Esophagus squamous epithelium (tissue), 5 donors: ENCODE measurements around the gene RBM6. TPM values are rescaled to one million over a fixed set of nuclear protein-coding genes. Genes with fewer than 3 reads are reported as not detected.

Source experiments
- DNase-seq: peaks from one replicate; lab custom pipeline; 2025; lab: John Stamatoyannopoulos, UW
- H3K27ac ChIP-seq, 4 donors: fragments of 200-600 bp; sonication (generic); one replicate each; pipeline ENCODE4 v1.5.1; 2016 to 2019; ENCODE audit warnings: mild to moderate bottlenecking in 1 of 4
- H3K27me3 ChIP-seq, 4 donors: fragments of 200-600 bp; sonication (generic); 1 replicate in 3 of 4; 2 replicates in 1 of 4; pipeline versions ENCODE4 v1.5.1 to v1.6.0; 2017 to 2021; ENCODE audit warnings: antibody characterized with exemption in 1 of 4
- H3K36me3 ChIP-seq, 3 donors: fragments of 200-600 bp; sonication (generic); one replicate each; pipeline ENCODE4 v1.5.1; 2016 to 2019
- H3K4me1 ChIP-seq, 3 donors: fragments of 200-600 bp; sonication (generic); one replicate each; pipeline ENCODE4 v1.5.1; 2017 to 2019
- H3K4me3 ChIP-seq, 4 donors: fragments of 200-600 bp; sonication (generic); 1 replicate in 3 of 4; 2 replicates in 1 of 4; pipeline ENCODE4 v1.5.1; 2016 to 2019; ENCODE audit warnings: mild to moderate bottlenecking in 2 of 4, moderate library complexity in 1 of 4
- H3K9me3 ChIP-seq, 3 donors: fragments of 200-600 bp; sonication (generic); one replicate each; pipeline ENCODE4 v1.5.1; 2016 to 2019
- CTCF ChIP-seq, 6 experiments: fragments of 450-650 bp in 4 of 6; fragments of 200-600 bp in 2 of 6; sonication (generic) in 2 of 6; IDR thresholded peaks; one replicate each; pipeline ENCODE4 v1.5.1; 2016 to 2019; ENCODE audit warnings: antibody characterized with exemption in 6 of 6, mild to moderate bottlenecking in 4 of 6, moderate library complexity in 4 of 6
- POLR2A ChIP-seq, 4 donors: fragments of 450-650 bp; IDR thresholded peaks; one replicate each; pipeline ENCODE4 v1.6.1; 2017; ENCODE audit warnings: antibody characterized with exemption in 4 of 4, mild to moderate bottlenecking in 4 of 4, moderate library complexity in 3 of 4
- WGBS, 2 donors: methylation state at CpG; one replicate each; pipeline ENCODE4 v1.1.5; 2018; 5-methylcytosine and 5-hydroxymethylcytosine counted together
- intact Hi-C: fragments of 100-400 bp; cut with DNase I; formaldehyde crosslinking; loops from one replicate; pipeline ENCODE4 v1.15.0; 2022
- total RNA-seq, 4 donors: library from RNA; depleted of rRNA; stranded (reverse); fragments of >200 nt; gene quantifications; one replicate each; pipeline ENCODE4 v1.1.0, GENCODE V29; 2016
- donor health status: DM: yes; HTN: yes; CAD: no.

Gene RBM6
- total RNA-seq, 4 donors from 2014 or later = 32.2 to 85.1 (median 42.7) TPM

DNA sequence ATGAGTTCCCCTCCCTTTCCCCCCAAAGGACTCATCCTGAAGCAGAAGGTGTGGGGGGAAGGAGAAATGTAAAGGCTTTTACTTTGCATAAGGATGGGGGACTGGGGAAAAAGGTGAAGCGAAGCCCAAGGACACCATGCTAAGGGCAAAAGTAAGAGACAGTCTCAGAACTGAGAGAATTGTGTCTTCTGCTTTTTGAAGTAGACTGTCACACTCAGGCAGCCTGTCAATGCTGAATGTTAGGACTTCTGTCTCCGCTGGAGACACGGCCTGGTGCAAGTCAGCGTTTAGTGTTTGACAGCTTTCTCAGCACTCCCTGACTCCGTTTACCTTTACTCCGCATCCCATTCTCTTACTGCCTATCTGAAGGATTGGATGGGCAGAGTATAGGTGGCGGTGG, 162.6 kb downstream of the RBM6 start:
- 92 to 95% methylated on average over 7 of the region's 7 CpGs for WGBS, 2 donors
- Histone ChIP-seq H3K4me3 (no peak overlapping the region), H3K36me3 (peaks cover 64 to 100% (median 91%) of the 10 kb centered on the region in 3 donors), H3K27ac (no peak overlapping the region), H3K4me1 (peaks cover 0 to 19% (median 0%) of the 10 kb centered on the region in 3 donors), H3K9me3 (no peaks in the 10 kb centered on the region), H3K27me3 (no peaks in the 10 kb centered on the region)
- TF ChIP-seq POLR2A (IDR thresholded peaks at IDR 0.05) = no peak
- TF ChIP-seq CTCF (IDR thresholded peaks at IDR 0.05) = no peak
- intact Hi-C loops = no loop called here
- no peak for DNase-seq

- Histone ChIP-seq H3K27me3 (no peaks in the 10 kb centered on the region), H3K9me3 (no peaks in the 10 kb centered on the region), H3K27ac (no peak overlapping the region), H3K4me3 (no peak overlapping the region), H3K36me3 (peaks cover 71 to 100% (median 95%) of the 10 kb centered on the region in 3 donors), H3K4me1 (no peaks in the 10 kb centered on the region)
- no peak for DNase-seq
- WGBS, 2 donors = 45 to 58% methylated on average over 3 of the region's 5 CpGs
- intact Hi-C loops = no loop called here
- TF ChIP-seq POLR2A (IDR thresholded peaks at IDR 0.05) (no peak), CTCF (IDR thresholded peaks at IDR 0.05) (no peak)
These were observed 171.8 kb downstream of the RBM6 start for GRCh38 chr3:50111757-50112156.

DNA sequence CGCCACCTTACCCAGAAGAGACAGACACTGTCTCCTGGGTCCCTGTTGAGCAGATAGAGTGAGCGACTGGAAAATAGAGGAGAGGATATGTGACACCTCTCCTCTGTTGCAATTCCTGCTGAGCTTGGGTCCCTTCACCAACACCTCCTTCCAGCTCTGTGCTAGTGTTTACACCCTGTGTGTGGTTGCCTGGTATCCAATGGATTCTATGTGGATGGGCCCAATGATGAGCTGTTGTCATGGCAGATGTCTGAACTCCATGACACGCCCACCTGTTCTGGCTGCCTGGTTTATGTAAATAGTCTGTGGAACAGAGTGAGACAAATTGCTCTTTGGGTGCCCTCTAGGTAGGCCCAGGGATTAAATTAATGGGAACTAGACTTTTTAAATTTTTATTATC, 172.5 kb downstream of the RBM6 start:
- no peaks in the 10 kb centered on the region for H3K9me3 ChIP-seq
- DNase-seq = no peak
- intact Hi-C loops = no loop called here
- H3K27me3 ChIP-seq = no peaks in the 10 kb centered on the region
- no peak for TF ChIP-seq CTCF (IDR thresholded peaks at IDR 0.05)
- no peak for TF ChIP-seq POLR2A (IDR thresholded peaks at IDR 0.05)
- H3K4me1 ChIP-seq = no peaks in the 10 kb centered on the region
- H3K4me3 ChIP-seq = no peak overlapping the region
- WGBS, 2 donors = 78 to 95% methylated on average over 3 of the region's 3 CpGs
- no peak overlapping the region for H3K27ac ChIP-seq
- H3K36me3 ChIP-seq = peaks cover 71 to 100% (median 94%) of the 10 kb centered on the region in 3 donors

DNA sequence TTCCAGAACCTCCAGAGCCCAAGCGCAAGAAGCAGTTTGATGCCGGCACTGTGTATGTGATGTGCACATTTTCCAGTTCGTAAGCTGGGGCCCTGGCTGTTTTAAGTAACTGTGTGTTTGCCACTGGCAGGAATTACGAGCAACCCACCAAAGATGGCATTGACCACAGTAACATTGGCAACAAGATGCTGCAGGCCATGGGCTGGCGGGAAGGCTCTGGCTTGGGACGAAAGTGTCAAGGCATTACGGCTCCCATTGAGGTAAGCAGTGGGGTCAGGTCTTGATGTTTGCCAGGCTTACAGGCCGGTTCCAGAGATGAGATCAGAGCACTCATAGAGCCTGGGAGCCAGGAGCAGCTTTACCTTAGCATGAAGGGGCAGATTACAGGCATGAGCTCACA, 177.2 kb downstream of the RBM6 start:
- no peaks in the 10 kb centered on the region for H3K27me3 ChIP-seq
- H3K4me1 ChIP-seq = peaks cover 4 to 9% (median 5%) of the 10 kb centered on the region in 3 donors
- intact Hi-C loops = no loop called here
- TF ChIP-seq CTCF (IDR thresholded peaks at IDR 0.05) = no peak
- TF ChIP-seq POLR2A (IDR thresholded peaks at IDR 0.05) = no peak
- 90 to 92% methylated on average over 5 to 7 of the region's 8 CpGs for WGBS, 2 donors
- DNase-seq = no peak
- no peaks in the 10 kb centered on the region for H3K9me3 ChIP-seq
- H3K4me3 ChIP-seq = no peak overlapping the region
- H3K36me3 ChIP-seq = peaks cover 60 to 90% (median 78%) of the 10 kb centered on the region in 3 donors
- no peak overlapping the region for H3K27ac ChIP-seq

GRCh38 chr3:50118237-50118636, 178.3 kb downstream of the RBM6 start:
- WGBS, 2 donors = 84 to 93% methylated on average over 4 to 9 of the region's 10 CpGs
- no peak for DNase-seq
- intact Hi-C loops = no loop called here
- no peak for TF ChIP-seq CTCF (IDR thresholded peaks at IDR 0.05)
- no peak for TF ChIP-seq POLR2A (IDR thresholded peaks at IDR 0.05)
- Histone ChIP-seq H3K4me1 (peaks cover 13 to 20% (median 16%) of the 10 kb centered on the region in 3 donors), H3K9me3 (no peaks in the 10 kb centered on the region), H3K4me3 (no peak overlapping the region), H3K36me3 (peaks cover 60 to 79% (median 67%) of the 10 kb centered on the region in 3 donors), H3K27me3 (no peaks in the 10 kb centered on the region), H3K27ac (no peak overlapping the region)
